NCI-H146 (cell line): ENCODE measurements around the gene UGGT2.
"Not testable (repeated sequence)": the region's sequence is repeated elsewhere in the genome, so short reads cannot be mapped to it uniquely, and the experiment has no call there.

Source experiments
- DNase-seq: peaks from one replicate; lab custom pipeline; 2025; lab: John Stamatoyannopoulos, UW

UGGT2 gene

DNA sequence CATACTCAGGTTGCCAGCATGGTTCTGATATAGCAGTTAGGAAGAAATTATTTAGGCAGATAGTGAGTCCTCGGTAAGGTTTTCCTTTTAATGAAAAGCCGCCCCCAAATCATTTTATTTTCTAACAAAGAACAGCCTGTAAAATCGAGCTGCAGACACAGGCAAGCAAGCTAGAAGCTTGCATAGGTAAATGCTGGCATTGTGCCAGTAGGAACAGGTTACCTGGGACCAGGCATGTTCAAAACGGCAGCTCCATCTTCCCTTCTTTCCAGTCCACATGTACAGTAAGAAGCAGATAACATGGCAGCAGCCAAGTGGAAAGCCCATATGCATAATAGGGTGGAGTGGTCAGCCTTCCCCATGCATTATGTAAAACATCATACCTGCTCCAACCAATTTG, 71.1 kb downstream of the UGGT2 start:
- peak; percentile 3 for DNase-seq

DNA sequence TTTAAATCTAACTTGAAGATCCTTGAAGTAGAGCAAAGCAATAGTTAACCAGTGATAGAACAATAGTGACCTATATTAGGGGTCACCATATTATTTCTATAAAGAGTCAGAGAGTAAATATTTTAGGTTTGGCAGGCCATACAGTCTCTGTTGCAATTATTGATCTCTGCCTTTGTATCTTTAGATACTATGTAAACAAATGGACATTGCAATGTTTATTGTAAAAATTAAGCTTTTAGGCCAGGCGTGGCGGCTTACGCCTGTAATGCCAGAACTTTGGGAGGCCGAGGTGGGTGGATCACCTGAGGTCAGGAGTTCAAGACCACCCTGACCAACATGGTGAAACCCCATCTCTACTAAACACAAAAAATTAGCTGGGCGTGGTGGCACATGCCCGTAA, 80.5 kb downstream of the UGGT2 start:
- DNase-seq: peak; percentile 31

DNA sequence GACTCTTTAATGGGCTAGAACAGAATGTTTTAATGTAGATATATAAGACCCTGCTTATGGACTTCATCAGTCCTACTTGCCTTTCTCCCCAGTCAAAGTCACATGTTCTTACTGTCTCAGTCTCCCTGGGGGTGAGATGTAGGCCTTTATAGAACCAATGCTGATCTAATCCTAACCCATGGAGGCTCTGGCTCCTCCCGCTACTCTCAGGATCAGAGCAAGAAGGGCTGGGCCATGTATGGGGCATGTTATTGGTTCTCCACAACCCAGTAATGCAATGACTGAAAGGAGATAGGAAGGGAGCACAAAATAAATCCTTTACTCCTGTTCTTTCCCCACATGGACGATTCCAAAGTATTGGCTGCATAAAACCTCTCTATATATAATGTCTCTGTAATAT, 82.3 kb downstream of the UGGT2 start:
- DNase-seq: no peak

DNA sequence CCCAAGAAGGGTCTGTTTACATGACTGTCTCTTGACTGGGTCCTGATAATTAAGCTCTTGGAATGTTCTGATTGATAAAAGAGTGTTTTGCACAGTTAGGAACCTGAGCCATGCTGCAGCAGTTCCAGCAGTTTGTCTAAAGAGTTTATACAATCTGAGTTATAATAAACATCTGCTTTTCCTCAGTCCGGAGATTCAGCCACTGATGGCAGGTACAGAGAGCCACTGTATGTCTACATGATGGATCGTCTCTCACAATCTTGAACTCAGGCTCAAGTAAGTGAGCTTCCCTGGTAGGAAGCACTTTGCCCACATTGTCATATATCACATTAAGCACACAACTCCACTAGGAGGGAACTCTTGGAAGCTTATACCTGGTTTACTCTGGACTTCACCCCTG, 84.3 kb downstream of the UGGT2 start:
- no peak for DNase-seq

DNA sequence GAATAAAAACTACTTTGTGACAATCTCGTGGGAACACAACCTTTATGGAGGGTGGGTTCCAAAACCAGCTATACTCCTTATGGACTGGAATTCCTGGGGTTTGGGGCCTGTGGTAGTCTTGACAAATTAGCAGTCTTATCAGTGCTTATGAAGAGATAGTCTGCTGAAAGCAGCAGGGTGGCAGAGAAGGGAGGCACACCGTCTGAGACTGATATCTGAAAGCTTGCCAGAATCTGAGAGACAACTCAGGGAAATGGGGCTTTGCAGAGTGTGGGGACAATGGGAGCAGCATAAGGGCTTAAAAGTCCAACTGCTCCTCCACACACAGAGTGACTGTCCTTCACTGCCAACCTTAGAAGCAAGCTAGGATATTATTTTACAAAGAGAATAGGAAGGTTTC, 95.9 kb downstream of the UGGT2 start:
- no peak for DNase-seq

DNA sequence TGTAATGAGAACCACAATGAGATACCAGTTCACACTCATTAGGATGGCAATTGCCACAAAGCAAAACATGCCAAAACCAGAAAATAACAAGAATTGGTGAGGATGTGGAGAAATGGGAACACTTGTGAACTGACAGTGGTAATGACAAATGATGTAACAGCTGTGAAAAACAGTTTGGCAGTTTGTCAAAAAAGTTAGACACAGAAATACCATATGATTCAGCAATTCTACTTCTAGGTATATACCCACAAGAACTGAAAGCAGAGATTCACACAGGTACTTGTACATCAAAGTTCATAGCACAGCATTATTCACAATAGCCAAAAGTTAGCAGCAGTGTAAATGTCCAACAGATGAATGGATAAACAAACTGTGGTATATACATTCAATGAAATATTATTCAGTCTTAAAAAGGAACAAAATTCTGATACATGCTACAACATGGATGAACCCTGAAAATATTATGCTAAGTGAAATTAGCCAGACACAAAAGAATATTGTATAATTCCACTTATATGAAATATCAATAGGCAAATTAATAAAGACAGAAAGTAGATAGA, 96.5 kb downstream of the UGGT2 start:
- no peak for DNase-seq

- no peak for DNase-seq
These were observed 97.5 kb downstream of the UGGT2 start for GRCh38 chr13:95955719-95956118.

DNA sequence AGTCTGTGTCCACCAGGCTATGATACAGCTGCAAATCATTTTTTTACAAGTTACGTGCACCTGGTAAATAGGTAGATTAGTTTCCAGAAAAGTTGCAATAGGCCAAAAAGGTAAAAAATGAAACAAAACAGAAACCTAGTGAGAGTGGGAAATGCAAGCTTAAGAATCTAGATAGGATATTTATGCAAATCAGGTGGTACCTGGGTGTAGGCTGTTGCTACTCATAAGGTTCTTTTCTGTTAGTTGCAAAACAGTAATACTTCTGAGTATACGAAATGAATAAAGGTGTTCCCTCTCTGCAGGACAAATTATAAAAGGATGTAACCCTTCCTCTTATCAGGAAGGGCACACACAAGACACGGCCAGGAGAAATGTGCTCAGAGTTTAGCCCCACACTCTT, 97.9 kb downstream of the UGGT2 start:
- DNase-seq: no peak

DNA sequence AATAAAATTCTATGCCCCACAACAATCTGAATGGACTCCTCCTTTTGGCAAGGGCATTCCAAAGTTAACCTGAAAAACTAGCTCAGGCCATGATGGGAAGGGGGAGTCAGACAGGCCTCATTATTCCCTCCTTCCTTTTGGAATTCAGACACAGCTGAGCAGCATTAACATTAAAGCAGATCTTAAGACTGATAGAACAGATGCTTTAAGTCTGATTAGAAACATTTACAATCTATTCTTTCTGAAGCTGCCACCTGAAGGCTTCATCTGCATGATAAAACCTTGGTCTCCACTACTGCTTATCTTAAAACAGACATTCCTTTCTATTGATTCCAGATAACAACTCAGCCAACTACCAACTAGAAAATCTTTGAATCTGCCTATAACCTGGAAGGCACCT, 98.9 kb downstream of the UGGT2 start:
- no peak for DNase-seq

DNA sequence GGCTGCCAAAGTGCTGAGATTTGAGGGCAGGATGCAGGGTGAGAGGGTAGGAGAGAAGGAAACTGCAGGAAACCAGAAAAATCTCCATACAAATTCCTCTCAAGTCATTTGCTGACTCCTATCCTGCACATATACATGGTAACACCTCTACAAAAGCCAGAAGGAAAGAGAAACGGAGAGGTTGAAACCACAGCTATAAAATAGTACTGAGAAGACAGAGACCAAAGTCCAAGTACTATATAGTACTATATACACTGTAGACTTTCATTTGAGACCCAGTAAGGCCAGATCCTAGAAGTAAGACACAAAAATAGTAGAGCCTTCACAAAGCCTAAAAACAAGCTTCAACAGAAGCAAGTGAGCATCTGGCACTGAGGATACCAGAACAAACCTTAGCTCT, 103.1 kb downstream of the UGGT2 start:
- no peak for DNase-seq

- DNase-seq: no peak
These were observed 104.5 kb downstream of the UGGT2 start for GRCh38 chr13:95948656-95949055.

GRCh38 chr13:95937714-95938320, 115.4 kb downstream of the UGGT2 start:
- no peak for DNase-seq

DNA sequence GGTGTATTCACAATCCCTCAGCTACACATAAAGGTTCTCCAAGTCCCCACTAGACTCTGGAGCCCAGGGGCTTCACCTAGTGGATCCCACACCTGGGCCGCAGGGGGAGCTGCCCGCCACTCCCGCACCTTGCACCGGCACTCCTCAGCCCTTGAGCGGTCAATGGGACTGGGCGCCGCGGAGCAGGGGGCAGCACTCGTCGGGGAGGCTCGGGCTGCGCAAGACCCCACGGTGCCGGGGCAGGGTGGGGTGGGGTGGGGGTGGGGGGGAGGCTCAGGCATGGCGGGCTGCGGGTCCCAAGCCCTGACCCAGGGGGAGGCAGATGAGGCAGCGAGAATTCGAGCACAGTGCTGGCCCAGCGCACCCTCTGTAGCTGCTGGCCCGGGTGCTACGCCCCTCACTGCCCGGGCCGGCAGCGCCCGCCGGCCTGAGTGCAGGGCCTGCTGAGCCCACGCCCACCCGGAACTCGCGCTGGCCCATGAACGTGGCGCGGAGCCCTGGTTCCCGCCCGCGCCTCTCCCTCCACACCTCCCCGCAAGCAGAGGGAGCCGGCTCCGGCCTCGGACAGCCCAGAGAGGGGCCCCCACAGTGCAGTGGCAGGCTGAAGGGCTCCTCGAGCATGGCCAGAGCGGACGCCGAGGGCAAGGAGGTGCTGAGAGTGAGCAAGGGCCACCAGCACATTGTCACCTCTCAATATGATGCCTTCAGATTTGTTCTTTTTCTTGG, 121.7 kb downstream of the UGGT2 start:
- DNase-seq: no peak

DNA sequence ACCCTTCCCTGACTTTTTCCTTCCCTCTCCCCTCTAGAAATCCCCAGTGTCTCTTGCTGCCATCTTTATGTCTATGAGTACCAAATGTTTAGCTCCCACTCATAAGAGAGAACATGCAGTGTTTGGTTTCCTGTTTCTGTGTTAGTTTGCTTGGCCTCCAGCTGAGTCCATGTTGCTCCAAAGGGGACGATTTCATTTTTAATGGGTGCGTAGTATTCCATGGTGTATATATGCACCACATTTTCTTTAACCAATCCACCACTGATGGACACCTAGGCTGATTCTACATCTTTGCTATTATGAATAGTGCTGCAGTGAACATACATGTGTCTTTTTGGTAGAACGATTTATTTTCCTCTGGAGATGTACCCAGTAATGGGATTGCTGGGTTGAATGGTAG, 123.8 kb downstream of the UGGT2 start:
- DNase-seq: no peak

- DNase-seq: not testable (repeated sequence)
These were observed 124.8 kb downstream of the UGGT2 start for GRCh38 chr13:95928367-95928906.

DNA sequence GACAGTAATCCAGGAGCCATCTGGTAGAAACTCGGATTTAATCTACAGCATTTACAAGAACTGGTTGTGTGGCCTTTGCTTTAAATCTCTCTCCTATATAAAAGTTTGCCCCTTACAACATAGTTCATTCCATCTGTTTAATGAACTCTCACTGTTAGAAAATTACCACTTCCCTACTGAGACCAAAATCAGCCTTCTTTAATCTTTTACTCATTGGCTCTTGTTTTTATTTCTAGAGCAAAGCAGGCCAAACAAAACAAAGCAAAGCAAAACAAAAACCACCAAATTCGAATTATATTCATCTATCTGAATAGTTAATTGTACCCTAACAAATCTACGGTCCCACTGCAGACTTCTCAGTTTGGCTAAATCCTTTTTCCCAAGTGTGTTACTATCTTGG, 127.0 kb downstream of the UGGT2 start:
- DNase-seq: no peak

- peak; percentile 24 for DNase-seq
These were observed 128.7 kb downstream of the UGGT2 start for GRCh38 chr13:95924389-95924994.

DNA sequence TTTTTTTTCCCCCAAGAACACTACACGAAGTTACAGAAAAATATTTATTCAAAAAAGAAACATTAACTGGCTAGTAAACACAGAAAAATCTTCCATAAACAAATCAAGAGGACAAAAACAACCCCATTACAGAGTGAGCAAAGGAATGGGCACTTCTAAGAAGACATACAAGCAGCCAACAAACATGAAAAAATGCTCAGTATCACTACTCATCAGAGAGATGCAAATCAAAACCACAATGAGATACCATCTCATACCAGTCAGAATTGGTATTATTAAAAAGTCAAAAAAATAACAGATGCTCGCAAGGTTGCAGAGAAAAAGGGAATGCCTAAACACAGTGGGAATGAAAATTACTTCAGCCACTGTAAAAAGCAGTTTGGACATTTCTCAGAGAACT, 131.7 kb downstream of the UGGT2 start:
- no peak for DNase-seq

DNA sequence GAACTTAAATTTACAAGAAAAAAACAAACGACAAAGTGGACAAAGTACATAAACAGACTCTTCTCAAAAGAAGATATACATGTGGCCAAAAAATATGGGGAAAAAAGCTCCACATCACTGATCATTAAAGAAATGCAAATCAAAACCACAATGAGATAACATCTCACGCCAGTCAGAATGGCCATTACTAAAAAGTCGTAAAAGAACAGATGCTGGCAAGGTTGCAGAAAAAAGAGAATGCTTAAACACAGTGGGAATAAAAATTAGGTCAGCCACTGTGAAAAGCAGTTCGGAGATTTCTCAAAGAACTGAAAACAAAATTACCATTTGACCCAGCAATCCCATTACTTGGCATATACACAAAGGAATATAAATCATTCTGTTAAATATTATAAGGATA, 132.7 kb downstream of the UGGT2 start:
- no peak for DNase-seq

DNA sequence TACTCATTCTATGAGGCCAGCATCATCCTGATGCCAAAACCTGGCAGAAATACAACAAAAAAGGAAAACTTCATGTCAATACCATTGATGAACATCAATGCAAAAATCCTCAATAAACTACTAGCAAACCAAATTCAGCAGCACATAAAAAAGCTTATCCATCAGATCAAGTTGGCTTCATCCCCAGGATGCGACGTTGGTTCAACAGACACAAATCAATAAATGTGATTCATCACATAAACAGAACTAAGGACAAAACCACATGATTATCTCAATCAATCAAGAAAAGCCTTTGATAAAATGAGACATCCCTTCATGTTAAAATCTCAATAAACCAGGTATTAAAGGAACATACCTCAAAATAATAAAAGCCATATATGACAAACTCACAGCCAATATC, 134.3 kb downstream of the UGGT2 start:
- DNase-seq: no peak

DNA sequence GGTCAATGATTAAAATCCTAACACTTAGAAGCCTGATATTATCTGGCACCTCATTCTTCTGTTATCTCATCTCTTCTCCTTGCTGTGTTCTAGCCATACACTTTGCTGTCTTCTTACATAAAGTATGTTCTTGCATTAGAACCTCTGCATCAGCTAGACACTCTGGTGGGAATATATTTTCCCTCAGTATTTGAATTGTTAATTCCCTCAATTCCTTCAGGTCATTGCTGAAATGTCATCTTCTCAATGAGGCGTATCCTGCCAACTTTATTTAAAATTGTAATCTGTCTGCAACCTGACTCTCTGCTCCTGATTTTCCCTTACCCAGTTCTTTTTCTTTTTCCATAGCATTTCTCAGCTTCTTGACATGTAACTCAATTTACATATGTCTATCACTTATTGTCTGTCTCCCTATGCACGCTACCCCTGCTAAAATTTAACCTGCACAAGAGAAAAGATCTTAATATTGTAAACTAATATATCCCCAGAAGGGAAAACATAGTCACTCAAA, 138.2 kb downstream of the UGGT2 start:
- no peak for DNase-seq

GRCh38 chr13:95906999-95907398, 146.2 kb downstream of the UGGT2 start:
- DNase-seq: no peak

DNA sequence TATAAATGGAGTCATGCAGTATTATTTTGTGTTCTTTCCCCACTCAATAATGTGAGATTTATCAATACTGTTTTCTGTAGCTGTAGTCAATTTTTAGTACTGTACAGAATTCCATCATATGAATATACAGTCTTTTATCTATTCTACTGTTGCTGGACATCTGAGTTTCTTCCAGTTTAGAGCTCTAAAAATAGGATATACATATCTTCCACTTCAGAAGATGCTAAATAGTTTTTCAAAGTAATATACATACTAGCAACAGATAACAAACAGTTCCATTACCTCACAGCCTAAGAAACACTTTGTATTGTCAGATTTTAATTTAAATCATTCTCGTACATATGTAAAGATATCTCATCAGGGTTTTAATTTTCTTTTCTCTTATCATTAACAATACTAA, 149.6 kb downstream of the UGGT2 start:
- DNase-seq: no peak
